Stimulated activated CD4-positive, alpha-beta T cell treated with anti-CD3 and anti-CD28 coated beads, Interleukin-1b, Interleukin-23, amount 100 ng/mL, for 48 hours (primary cell): ENCODE data around the gene AHDC1.
"Not testable (repeated sequence)": the region's sequence is repeated elsewhere in the genome, so short reads cannot be mapped to it uniquely, and the experiment has no call there.

Experiments
- DNase-seq: peaks from one replicate; pipeline ENCODE4 v3.0.0-alpha.2; 2020

Gene AHDC1

DNA sequence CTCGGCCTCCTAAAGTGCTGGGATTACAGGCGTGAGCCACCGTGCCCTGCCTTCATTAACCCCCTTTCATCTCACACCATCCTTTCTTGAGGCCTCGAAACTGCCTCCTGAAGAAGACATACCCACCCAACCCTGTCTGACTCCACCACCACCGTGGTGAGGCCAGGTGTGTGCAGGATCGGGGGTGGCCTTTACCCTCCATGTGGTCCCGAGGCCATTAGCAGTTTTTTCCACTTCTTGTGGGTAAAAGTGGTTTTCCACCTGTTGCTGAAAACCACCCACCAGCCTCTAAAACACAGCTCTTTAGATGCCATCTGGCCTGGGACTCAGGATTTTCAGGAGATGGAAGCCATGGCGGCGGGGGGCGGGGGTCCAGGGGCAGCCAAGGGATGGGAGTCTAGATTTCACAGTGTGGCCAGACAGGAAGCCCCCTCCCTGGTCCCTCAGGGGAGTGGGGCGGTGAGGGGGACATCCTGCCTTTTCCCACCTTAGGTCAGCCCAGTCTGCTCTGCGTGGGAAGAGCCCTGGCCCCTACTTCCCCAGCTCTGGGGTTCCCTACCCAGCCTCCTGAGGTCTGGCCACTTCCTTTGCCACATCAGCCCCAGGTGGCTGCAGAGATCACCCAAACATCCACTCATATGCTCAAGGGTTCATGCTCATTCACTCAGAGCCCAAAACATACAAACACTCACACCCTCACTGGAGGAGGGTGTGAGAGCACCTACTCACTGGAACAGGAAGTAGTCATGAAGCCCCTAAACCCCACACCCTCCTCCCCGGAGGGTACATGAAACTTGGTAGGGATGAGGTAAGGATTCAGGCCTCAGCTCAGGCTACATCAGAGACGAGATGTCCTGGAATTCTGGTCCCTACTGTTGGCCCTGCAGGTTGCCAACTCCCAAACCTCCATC lies 28.7 kb upstream of the AHDC1 start:
- DNase-seq: peak; percentile 73

DNA sequence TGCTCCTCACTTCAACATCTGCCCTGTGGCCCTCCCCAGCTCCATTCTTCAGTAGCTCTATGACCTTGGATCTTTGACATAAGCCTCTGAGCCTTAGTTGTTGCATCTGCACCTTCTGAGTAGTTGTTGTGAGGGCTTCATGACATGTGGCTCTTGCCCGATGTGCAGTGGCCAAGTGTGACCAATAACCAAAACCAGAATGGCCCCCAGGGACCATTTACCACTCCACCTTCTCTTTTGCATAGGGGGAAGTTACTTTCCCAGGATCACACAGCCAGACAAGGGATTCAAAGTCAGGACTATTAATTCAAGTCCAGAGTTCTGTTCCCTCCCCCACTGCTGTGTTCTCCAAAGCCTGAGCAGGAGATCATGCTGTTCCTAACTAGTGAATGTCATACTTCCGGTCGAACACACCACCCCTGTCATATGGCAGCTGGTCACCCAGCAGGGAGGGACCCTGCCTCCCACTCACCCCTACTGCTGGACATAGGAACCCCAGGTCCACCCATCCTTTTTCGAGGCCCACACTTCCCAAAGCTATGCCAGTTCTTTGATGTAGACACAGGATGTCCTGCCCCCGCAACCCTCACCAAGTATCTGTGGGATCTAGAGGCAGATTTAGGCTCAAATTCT lies 27.0 kb upstream of the AHDC1 start:
- DNase-seq: no peak

DNA sequence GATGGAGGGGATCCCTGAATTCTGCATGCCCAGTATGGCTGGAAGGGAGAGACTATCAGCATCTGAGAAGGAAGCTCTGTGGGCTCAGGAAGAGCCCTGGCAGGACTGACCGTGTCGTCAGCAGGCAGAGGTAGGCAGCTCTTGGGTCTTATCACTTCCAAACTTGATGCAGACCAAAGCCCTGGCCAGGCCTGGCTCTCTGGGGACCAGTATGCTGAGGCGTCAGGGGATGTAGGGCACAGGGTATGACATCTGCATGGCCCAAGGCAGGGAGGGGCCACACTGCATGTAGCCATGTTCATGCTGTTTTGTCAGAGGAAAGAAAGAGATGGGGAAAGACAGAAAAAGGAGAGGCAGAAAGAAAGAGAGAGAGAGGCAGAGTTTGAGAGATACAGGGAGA lies 24.8 kb upstream of the AHDC1 start:
- no peak for DNase-seq

GRCh38 chr1:27627733-27628132 lies 23.8 kb upstream of the AHDC1 start:
- not testable (repeated sequence) for DNase-seq

- no peak for DNase-seq
Measured at GRCh38 chr1:27627061-27627460, 23.1 kb upstream of the AHDC1 start.

- DNase-seq: no peak
Measured at GRCh38 chr1:27626031-27626935, 22.3 kb upstream of the AHDC1 start.

- no peak for DNase-seq
Measured at GRCh38 chr1:27624467-27625178, 20.7 kb upstream of the AHDC1 start.

GRCh38 chr1:27623327-27624212 lies 19.6 kb upstream of the AHDC1 start:
- no peak for DNase-seq

- no peak for DNase-seq
Measured at GRCh38 chr1:27622828-27623227, 18.9 kb upstream of the AHDC1 start.

DNA sequence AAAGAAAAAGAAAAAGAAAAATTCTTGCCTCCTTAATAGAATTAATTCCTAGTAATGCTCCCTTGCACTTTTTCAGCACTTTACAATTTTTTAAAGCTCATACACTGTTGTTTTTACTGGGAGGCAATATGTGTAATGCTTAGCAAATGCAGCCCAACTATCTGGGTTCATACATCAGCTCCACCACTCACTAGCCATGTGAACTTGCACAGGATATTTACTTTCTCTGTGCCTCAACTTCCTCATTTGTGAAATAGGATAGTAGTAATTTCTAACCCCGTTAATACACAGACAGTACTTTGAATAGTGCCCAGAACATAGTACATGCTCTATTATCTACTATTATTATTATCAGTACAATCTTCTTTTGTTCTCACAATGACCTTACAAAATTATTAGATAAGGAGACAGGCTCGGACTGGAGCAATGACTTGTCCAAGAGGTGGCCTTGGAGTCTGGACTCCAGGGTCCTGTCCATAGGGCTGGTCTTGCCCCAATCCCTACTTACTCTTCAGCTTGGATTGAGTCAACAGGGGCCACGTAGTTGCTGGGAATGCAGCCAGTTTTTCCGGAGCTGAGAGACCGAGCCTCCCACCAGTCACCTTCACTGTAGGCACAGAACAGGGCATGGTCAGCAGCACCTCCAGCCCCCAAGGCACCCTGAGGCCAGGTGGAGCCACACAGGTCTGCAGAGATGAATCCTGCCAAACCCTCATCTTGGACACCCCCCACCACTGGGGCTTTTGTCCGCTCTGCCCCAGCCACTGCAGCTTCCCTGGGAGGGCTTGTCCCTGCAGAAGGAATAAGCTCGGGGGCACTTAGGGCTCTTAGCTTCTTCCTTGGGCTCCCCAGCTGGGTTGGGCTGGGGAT lies 17.3 kb upstream of the AHDC1 start:
- no peak for DNase-seq

DNA sequence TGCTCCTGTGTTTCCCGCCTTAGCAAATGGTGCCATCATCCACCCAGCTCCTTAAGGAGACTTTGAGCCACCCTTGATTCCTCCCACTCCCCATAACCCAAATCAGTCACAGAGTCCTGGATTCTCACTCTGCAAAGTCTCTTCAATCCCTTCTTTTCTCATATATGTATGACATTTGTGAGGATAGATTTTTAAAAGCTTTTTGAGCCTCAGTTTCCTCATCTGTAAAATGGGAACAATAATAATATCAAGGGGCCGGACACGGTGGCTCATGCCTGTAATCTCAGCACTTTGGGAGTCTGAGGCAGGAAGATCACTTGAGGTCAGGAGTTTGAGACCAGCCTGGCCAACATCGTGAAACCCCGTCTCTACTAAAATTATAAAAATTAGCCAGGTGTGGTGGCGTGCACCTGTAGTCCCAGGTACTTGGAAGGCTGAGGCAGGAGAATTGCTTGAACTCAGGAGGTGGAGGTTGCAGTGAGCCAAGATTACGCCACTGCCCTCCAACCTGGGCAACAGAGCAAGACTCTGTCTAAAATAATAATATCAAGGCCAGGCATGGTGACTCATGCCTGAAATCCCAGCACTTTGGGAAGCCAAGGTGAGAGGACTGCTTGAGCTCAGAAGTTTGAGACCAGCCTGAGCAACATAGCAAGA lies 16.0 kb upstream of the AHDC1 start:
- not testable (repeated sequence) for DNase-seq

- DNase-seq: no peak
Measured at GRCh38 chr1:27618341-27619082, 14.6 kb upstream of the AHDC1 start.

- DNase-seq: no peak
Measured at GRCh38 chr1:27617420-27617819, 13.5 kb upstream of the AHDC1 start.

DNA sequence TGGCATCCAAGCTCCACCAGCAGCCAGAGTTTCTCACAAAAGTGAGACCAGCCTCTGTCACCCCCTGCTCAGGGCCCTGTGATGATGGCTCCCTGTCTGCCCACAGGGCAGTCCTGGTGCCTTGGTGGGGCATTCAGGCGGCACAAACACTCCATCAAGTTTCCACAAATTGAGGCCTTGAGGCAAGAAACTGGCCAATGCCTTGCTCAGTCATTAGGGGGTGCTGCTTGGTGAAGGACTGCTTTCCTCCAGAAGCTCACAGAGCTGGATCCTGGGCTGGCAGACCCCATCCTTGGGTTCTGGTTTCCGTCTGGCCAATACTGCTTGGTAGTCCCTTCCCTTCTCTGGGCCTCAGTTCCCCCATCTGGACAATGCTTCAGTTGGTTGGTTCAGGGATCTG lies 12.5 kb upstream of the AHDC1 start:
- DNase-seq: no peak

- DNase-seq: no peak
Measured at GRCh38 chr1:27615346-27616192, 11.6 kb upstream of the AHDC1 start.

DNA sequence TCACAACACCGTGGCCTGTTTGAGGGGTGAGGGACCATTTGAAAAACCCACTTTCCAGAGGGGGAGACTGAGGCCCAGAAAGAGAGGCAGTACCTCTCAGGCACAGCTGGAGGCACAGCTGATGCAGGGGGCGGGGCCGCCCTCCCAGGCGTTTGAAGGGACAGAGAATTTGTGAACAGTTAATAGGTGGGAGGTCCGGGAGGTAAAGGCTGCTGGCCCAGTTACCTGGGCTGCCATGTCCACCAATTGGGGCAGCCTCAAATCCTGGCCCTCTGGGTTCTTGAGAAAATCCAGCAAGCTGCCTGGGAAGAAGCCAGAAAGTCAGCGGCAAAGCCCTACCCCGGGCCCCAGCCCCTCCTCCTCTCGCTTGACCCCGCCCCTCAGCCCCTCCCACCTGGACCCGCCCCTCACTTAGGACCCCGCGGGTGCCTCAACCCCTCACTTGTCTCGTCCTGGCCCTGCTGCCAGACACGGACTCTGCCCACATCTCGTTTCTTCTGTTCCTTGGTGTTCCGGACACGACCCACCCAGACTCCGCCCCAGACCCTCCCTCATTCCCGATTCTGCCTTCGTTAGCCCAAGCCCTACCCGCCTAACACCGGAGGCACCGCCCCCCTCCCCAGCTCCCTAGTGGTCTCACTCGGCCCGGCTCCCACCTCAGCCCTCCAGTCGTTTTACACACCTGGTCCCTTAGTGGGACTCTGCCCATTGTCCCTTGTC lies 10.8 kb upstream of the AHDC1 start:
- no peak for DNase-seq

DNA sequence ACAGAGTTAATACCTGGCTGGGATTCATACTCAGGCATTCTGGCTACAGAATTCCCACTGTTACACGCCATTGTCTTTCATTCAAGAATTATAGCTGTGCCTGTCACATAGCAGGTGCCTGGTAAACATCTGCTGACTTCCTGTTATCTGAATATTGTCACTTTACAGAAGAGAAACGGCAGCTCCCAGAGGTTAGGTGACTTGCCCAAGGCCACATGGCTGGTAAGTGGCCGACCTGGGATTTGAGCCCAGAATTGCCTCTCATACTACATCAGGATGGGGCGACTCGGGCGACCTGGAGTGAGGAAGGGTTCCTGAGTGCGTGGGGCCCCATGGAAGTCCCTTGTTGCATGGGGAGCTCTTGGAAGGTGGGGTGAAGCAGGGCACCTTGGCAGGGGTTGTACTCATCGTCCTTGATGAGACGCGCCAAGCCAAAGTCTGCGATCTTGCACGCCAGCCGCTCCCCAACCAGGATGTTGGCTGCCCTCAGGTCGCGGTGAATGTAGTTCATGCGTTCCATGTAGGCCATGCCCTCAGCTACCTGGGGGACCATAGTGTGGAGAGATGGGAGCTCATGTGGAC lies 10.2 kb upstream of the AHDC1 start:
- DNase-seq: no peak
